ENCODE measurements around the gene TRIM71. TPM values are rescaled to one million over a fixed set of nuclear protein-coding genes. Genes with fewer than 3 reads are reported as not detected.

TRIM71 gene
- total RNA-seq, 2 experiments from 2014 or later = 0.18 to 0.22 TPM

GRCh38 chr3:32819551-32820348 lies 2.0 kb downstream of the TRIM71 start:
- no peaks in the 10 kb centered on the region for H3K9me3 Mint-ChIP-seq
- no peak for ATAC-seq
- H3K36me3 Mint-ChIP-seq (ENCODE audit: low read depth) = no peaks in the 10 kb centered on the region
- peaks cover 14% of the 10 kb centered on the region for H3K4me1 Mint-ChIP-seq (ENCODE audit: low read depth)
- ChIA-PET POLR2A (no interaction called here), CTCF (interaction anchor here (1.4 to 1.9 kb wide), 2 partner anchors 14 to 114 kb away, joined by 3 to 4 read pairs; no protein-coding TSS in a partner anchor)
- no peak for DNase-seq
- intact Hi-C loops (cut with micrococcal nuclease) = no loop called here
- H3K27ac Mint-ChIP-seq = no peak overlapping the region
- H3K4me3 Mint-ChIP-seq = peak overlapping the region; percentile 40
- no peak for TF ChIP-seq CTCF (IDR thresholded peaks at IDR 0.05)
- peaks cover 50% of the 10 kb centered on the region for H3K27me3 Mint-ChIP-seq

- ATAC-seq (no peak), DNase-seq (no peak)
- Mint-ChIP-seq H3K4me3 (no peak overlapping the region), H3K36me3 (ENCODE audit: low read depth) (no peaks in the 10 kb centered on the region), H3K27me3 (peaks cover 47% of the 10 kb centered on the region), H3K4me1 (ENCODE audit: low read depth) (peaks cover 14% of the 10 kb centered on the region), H3K9me3 (no peaks in the 10 kb centered on the region), H3K27ac (no peak overlapping the region)
- ChIA-PET CTCF (interaction anchor here (0.9 to 1.9 kb wide), 3 partner anchors 14 to 114 kb away, joined by 3 to 4 read pairs (median 3); no protein-coding TSS in a partner anchor), POLR2A (no interaction called here)
- intact Hi-C loops (cut with micrococcal nuclease) = no loop called here
- no peak for TF ChIP-seq CTCF (IDR thresholded peaks at IDR 0.05)
These were observed 2.6 kb downstream of the TRIM71 start for GRCh38 chr3:32820430-32820829.

GRCh38 chr3:32820971-32821685 lies 3.3 kb downstream of the TRIM71 start:
- DNase-seq (no peak), ATAC-seq (no peak)
- no peaks in the 10 kb centered on the region for H3K36me3 Mint-ChIP-seq (ENCODE audit: low read depth)
- H3K27ac Mint-ChIP-seq = no peak overlapping the region
- H3K27me3 Mint-ChIP-seq = peaks cover 40% of the 10 kb centered on the region
- no peak overlapping the region for H3K4me3 Mint-ChIP-seq
- peaks cover 14% of the 10 kb centered on the region for H3K4me1 Mint-ChIP-seq (ENCODE audit: low read depth)
- no peak for TF ChIP-seq CTCF (IDR thresholded peaks at IDR 0.05)
- ChIA-PET POLR2A (no interaction called here), CTCF (interaction anchor here (0.9 to 1.9 kb wide), 3 partner anchors 13 to 114 kb away, joined by 3 to 4 read pairs (median 3); no protein-coding TSS in a partner anchor)
- no peaks in the 10 kb centered on the region for H3K9me3 Mint-ChIP-seq
- intact Hi-C loops (cut with micrococcal nuclease) = no loop called here

- Mint-ChIP-seq H3K27ac (no peak overlapping the region), H3K36me3 (ENCODE audit: low read depth) (no peaks in the 10 kb centered on the region), H3K9me3 (no peaks in the 10 kb centered on the region), H3K27me3 (peaks cover 36% of the 10 kb centered on the region), H3K4me3 (no peak overlapping the region), H3K4me1 (ENCODE audit: low read depth) (peaks cover 11% of the 10 kb centered on the region)
- TF ChIP-seq CTCF (IDR thresholded peaks at IDR 0.05) = no peak
- no peak for ATAC-seq
- ChIA-PET CTCF (no interaction called here), POLR2A (no interaction called here)
- intact Hi-C loops (cut with micrococcal nuclease) = no loop called here
- DNase-seq = no peak
These were observed 4.0 kb downstream of the TRIM71 start for GRCh38 chr3:32821686-32822296.

All from activated CD8-positive, alpha-beta T cell treated with anti-CD3 and anti-CD28 coated beads for 36 hours (primary cell).